B cell (primary cell): ENCODE measurements around the gene TOB2. TPM values are rescaled to one million over a fixed set of nuclear protein-coding genes. Genes with fewer than 3 reads are reported as not detected.

Source experiments
- ATAC-seq: fragments of 200-7000 bp; cut with Tn5 transposase; one replicate; pipeline ENCODE4 v1.10.0; 2021; ENCODE audit warnings: low read depth, mild to moderate bottlenecking, moderate number of reproducible peaks, moderate library complexity
- CTCF ChIA-PET: fragments of 350-600 bp; sonication (Branson Sonifier 250); formaldehyde crosslinking; loops from one replicate; lab custom pipeline; 2021; ENCODE audit warnings: antibody characterized with exemption, inconsistent platforms; lab: Charles Lee
- POLR2A ChIA-PET: fragments of 350-600 bp; sonication (Branson Sonifier 250); formaldehyde crosslinking; loops from one replicate; lab custom pipeline; 2021; ENCODE audit warnings: antibody characterized with exemption; lab: Charles Lee
- DNase-seq: peaks from one replicate; pipeline ENCODE4 v3.0.0; 2013
- H2AFZ ChIP-seq: 2 replicates; pipeline ENCODE4 v1.6.1; 2012; ENCODE audit warnings: mild to moderate bottlenecking, low read depth, low read length; ENCODE audit not compliant: insufficient read depth, poor library complexity, severe bottlenecking
- H3K27ac ChIP-seq, 2 donors: 1 replicate in 1 of 2; 2 replicates in 1 of 2; pipeline ENCODE4 v1.5.1; 2012 to 2013; ENCODE audit warnings: low read length in 2 of 2, mild to moderate bottlenecking in 2 of 2, moderate library complexity in 1 of 2
- H3K27me3 ChIP-seq, 4 experiments: fragments of 200-600 bp in 1 of 4; sonication (generic) in 1 of 4; replicated peaks in 1 of 4; 1 replicate in 2 of 4; 2 replicates in 2 of 4; pipeline versions ENCODE4 v1.6.1 to v1.7.0; 2013 to 2016; ENCODE audit warnings: low read length in 3 of 4, mild to moderate bottlenecking in 2 of 4, mixed read lengths in 1 of 4, moderate library complexity in 1 of 4; ENCODE audit not compliant: insufficient read depth in 4 of 4, control insufficient read depth in 3 of 4; ENCODE audit errors: control extremely low read depth in 1 of 4
- H3K36me3 ChIP-seq, 2 experiments: replicated peaks in 1 of 2; 1 replicate in 1 of 2; 2 replicates in 1 of 2; pipeline versions ENCODE4 v1.6.1 to v1.7.1; 2013; ENCODE audit warnings: low read length in 1 of 2; ENCODE audit not compliant: insufficient read depth in 2 of 2, control insufficient read depth in 1 of 2; ENCODE audit errors: control extremely low read depth in 1 of 2, extremely low read depth in 1 of 2
- H3K4me1 ChIP-seq, 2 donors: fragments of 200-600 bp in 1 of 2; sonication (generic) in 1 of 2; 1 replicate in 1 of 2; 2 replicates in 1 of 2; pipeline versions ENCODE4 v1.5.1 to v1.6.1; 2013 to 2017; ENCODE audit warnings: low read length in 2 of 2; ENCODE audit not compliant: control insufficient read depth in 2 of 2, insufficient read depth in 2 of 2
- H3K4me2 ChIP-seq: replicated peaks from 2 replicates; pipeline ENCODE3; 2012; ENCODE audit warnings: mild to moderate bottlenecking, low read depth, low read length; ENCODE audit not compliant: poor library complexity, severe bottlenecking
- H3K4me3 ChIP-seq, 5 experiments: fragments of 200-600 bp in 1 of 5; sonication (generic) in 1 of 5; 1 replicate in 3 of 5; 2 replicates in 2 of 5; pipeline versions ENCODE4 v1.5.1 to v1.7.0; 2011 to 2016; ENCODE audit warnings: low read length in 4 of 5, mild to moderate bottlenecking in 4 of 5, low read depth in 2 of 5, control low read depth in 1 of 5, moderate library complexity in 1 of 5; ENCODE audit not compliant: insufficient read depth in 1 of 5; ENCODE audit errors: control extremely low read depth in 1 of 5, extremely low read depth in 1 of 5
- H3K79me2 ChIP-seq: fragments of 200-600 bp; sonication (generic); one replicate; pipeline ENCODE4 v1.6.0; 2016; ENCODE audit warnings: low read length; ENCODE audit not compliant: control insufficient read depth, insufficient read depth
- H3K9ac ChIP-seq: fragments of 200-600 bp; sonication (generic); 2 replicates; pipeline ENCODE4 v1.6.1; 2017; ENCODE audit warnings: mild to moderate bottlenecking, low read length, moderate library complexity
- H3K9me3 ChIP-seq, 3 donors: one replicate each; pipeline versions ENCODE4 v1.6.1 to v1.7.1; 2013; ENCODE audit warnings: low read length in 2 of 3; ENCODE audit not compliant: control insufficient read depth in 2 of 3, insufficient read depth in 1 of 3; ENCODE audit errors: control extremely low read depth in 1 of 3
- H4K20me1 ChIP-seq: 2 replicates; pipeline ENCODE4 v1.6.0; 2012; ENCODE audit warnings: mild to moderate bottlenecking, low read length; ENCODE audit not compliant: insufficient read depth, control insufficient read depth, poor library complexity, severe bottlenecking
- H3K27ac Mint-ChIP-seq: one replicate; pipeline ENCODE4 v1.8.0; 2021; ENCODE audit warnings: mixed read lengths
- H3K27me3 Mint-ChIP-seq: one replicate; pipeline ENCODE4 v1.8.0; 2021; ENCODE audit warnings: mixed read lengths
- H3K4me1 Mint-ChIP-seq: one replicate; pipeline ENCODE4 v1.8.0; 2021; ENCODE audit warnings: mixed read lengths
- H3K4me3 Mint-ChIP-seq: one replicate; pipeline ENCODE4 v1.8.0; 2021; ENCODE audit warnings: mixed read lengths
- H3K9me3 Mint-ChIP-seq: one replicate; pipeline ENCODE4 v1.8.0; 2022; ENCODE audit warnings: mixed read lengths; ENCODE audit not compliant: insufficient read depth
- CTCF ChIP-seq: fragments of 200-600 bp; IDR thresholded peaks from one replicate; pipeline ENCODE4 v1.8.0; 2022; ENCODE audit warnings: antibody characterized with exemption, mild to moderate bottlenecking
- EZH2 ChIP-seq: IDR thresholded peaks from 2 replicates; pipeline ENCODE4 v1.6.1; 2012; ENCODE audit warnings: borderline replicate concordance, low read depth, mild to moderate bottlenecking, moderate library complexity, low read length; ENCODE audit not compliant: insufficient read depth, poor library complexity, severe bottlenecking
- WGBS: methylation state at CpG from one replicate; pipeline ENCODE4 v1.1.5; 2013; ENCODE audit warnings: missing lambda C conversion rate; ENCODE audit not compliant: insufficient coverage; 5-methylcytosine and 5-hydroxymethylcytosine counted together
- intact Hi-C: fragments of 100-400 bp; cut with micrococcal nuclease; formaldehyde crosslinking; loops from one replicate; pipeline ENCODE4 v1.10.0; 2022
- polyA plus RNA-seq: library from polyadenylated mRNA; depleted of rRNA; stranded (reverse); fragments of >200 nt; gene quantifications from 2 replicates; pipeline ENCODE4 v1.2.3, GENCODE V29; 2012
- total RNA-seq, 2 donors: library from RNA; stranded (reverse); fragments of 120-200 nt in 1 of 2; gene quantifications; 1 replicate in 1 of 2; 2 replicates in 1 of 2; pipeline versions ENCODE4 v1.2.3 to v1.2.4, GENCODE V29; 2013 to 2022

Gene TOB2
- total and polyA plus RNA-seq, 2 donors (not counting 1 experiment from before 2014, with no cell fraction given), result 40.4 to 56.0 TPM

GRCh38 chr22:41478891-41479521 is 32.4 kb upstream of the TOB2 start:
- H3K27me3 Mint-ChIP-seq, result no peaks in the 10 kb centered on the region
- Histone ChIP-seq H2AFZ (peak overlapping the region; percentile 12), H3K4me2 (peak overlapping the region; percentile 75), H3K4me3 (peak overlapping the region in 4 of 5 experiments; percentile 3 to 25 (median 20)), H4K20me1 (peaks cover 22% of the 10 kb centered on the region), H3K9ac (peak overlapping the region; percentile 46), H3K79me2 (peaks cover 90% of the 10 kb centered on the region), H3K27ac (peak overlapping the region; percentile 82 to 86), H3K4me1 (peaks cover 78 to 89% of the 10 kb centered on the region in 2 donors), H3K27me3 (no peaks in the 10 kb centered on the region), H3K36me3 (peaks cover 3 to 10% of the 10 kb centered on the region in 2 experiments), H3K9me3 (peaks cover 0 to 10% (median 0%) of the 10 kb centered on the region in 3 donors)
- TF ChIP-seq CTCF (no peak), EZH2 (no peak)
- POLR2A ChIA-PET, result interaction anchor here (0.6 to 4.5 kb wide), 8 partner anchors 10 to 188 kb away, joined by 3 to 60 read pairs (median 4); partner anchors contain the start of genes ACO2, PHF5A and TOB2
- DNase-seq (peak; percentile 59), ATAC-seq (peak; percentile 62)
- H3K9me3 Mint-ChIP-seq, result no peaks in the 10 kb centered on the region
- intact Hi-C loops, result loop anchor here (1.0 to 2.0 kb wide), 3 partner anchors 10 to 31 kb away; partner anchors contain the start of gene ACO2
- H3K4me1 Mint-ChIP-seq, result peaks cover 77% of the 10 kb centered on the region
- H3K4me3 Mint-ChIP-seq, result peak overlapping the region; percentile 76
- WGBS, result 13% methylated on average over 2 of the region's 7 CpGs
- CTCF ChIA-PET, result interaction anchor here (0.9 to 4.2 kb wide), 12 partner anchors 10 to 76 kb away, joined by 3 to 32 read pairs (median 7); partner anchors contain the start of genes ACO2 and PHF5A
- peak overlapping the region; percentile 95 for H3K27ac Mint-ChIP-seq

- TF ChIP-seq CTCF (no peak), EZH2 (no peak)
- no CpG with 5 or more reads among the region's 2 CpGs for WGBS
- ATAC-seq, result peak; percentile 84
- H3K27me3 Mint-ChIP-seq, result no peaks in the 10 kb centered on the region
- Histone ChIP-seq H3K9ac (peak overlapping the region; percentile 46), H3K9me3 (peaks cover 0 to 10% (median 0%) of the 10 kb centered on the region in 3 donors), H3K4me1 (peaks cover 74 to 84% of the 10 kb centered on the region in 2 donors), H2AFZ (no peak overlapping the region), H3K27me3 (no peaks in the 10 kb centered on the region), H4K20me1 (peaks cover 18% of the 10 kb centered on the region), H3K4me2 (peak overlapping the region; percentile 75), H3K4me3 (peak overlapping the region in 4 of 5 experiments; percentile 10 to 25 (median 20)), H3K79me2 (peaks cover 90% of the 10 kb centered on the region), H3K27ac (peak overlapping the region; percentile 82 to 86), H3K36me3 (peaks cover 3 to 10% of the 10 kb centered on the region in 2 experiments)
- H3K9me3 Mint-ChIP-seq, result no peaks in the 10 kb centered on the region
- CTCF ChIA-PET, result interaction anchor here (0.5 to 4.2 kb wide), 15 partner anchors 10 to 75 kb away, joined by 3 to 32 read pairs (median 7); partner anchors contain the start of genes ACO2 and PHF5A
- peak overlapping the region; percentile 95 for H3K27ac Mint-ChIP-seq
- H3K4me1 Mint-ChIP-seq, result peaks cover 78% of the 10 kb centered on the region
- POLR2A ChIA-PET, result interaction anchor here (0.6 to 4.5 kb wide), 11 partner anchors 9 to 890 kb away, joined by 3 to 60 read pairs (median 4); partner anchors contain the start of genes ACO2, PHF5A, PMM1 and TOB2
- H3K4me3 Mint-ChIP-seq, result peak overlapping the region; percentile 76
- intact Hi-C loops, result loop anchor here (1.0 to 2.0 kb wide), 3 partner anchors 9 to 30 kb away; partner anchors contain the start of gene ACO2
- peak; percentile 75 for DNase-seq
Measured at GRCh38 chr22:41478473-41478872, 31.9 kb upstream of the TOB2 start.
